Loucy (cell line): Measurements from ENCODE around the gene ADGRL3.

ENCODE experiments used
- H2AFZ ChIP-seq: fragments of 200-600 bp; sonication (generic); 2 replicates; pipeline ENCODE4 v1.6.0; 2016; ENCODE audit warnings: antibody characterized with exemption, mild to moderate bottlenecking, low read length, moderate library complexity
- H3F3A ChIP-seq: fragments of 200-600 bp; 2 replicates; pipeline ENCODE4 v1.6.0; 2016; ENCODE audit warnings: antibody characterized with exemption, low read depth, mild to moderate bottlenecking
- H3K27me3 ChIP-seq: fragments of 200-600 bp; sonication (generic); 2 replicates; pipeline ENCODE4 v1.6.1; 2014; ENCODE audit warnings: low read length, mild to moderate bottlenecking; ENCODE audit not compliant: insufficient read depth, poor library complexity, severe bottlenecking
- H3K36me3 ChIP-seq: fragments of 200-600 bp; sonication (generic); 2 replicates; pipeline ENCODE4 v1.6.1; 2016; ENCODE audit warnings: low read length; ENCODE audit not compliant: insufficient read depth
- H3K4me1 ChIP-seq: fragments of 200-600 bp; sonication (generic); 2 replicates; pipeline ENCODE4 v1.5.1; 2014; ENCODE audit warnings: low read length, mild to moderate bottlenecking; ENCODE audit not compliant: insufficient read depth, poor library complexity, severe bottlenecking
- H3K4me2 ChIP-seq: fragments of 200-600 bp; sonication (generic); 2 replicates; pipeline ENCODE4 v1.6.0; 2014; ENCODE audit warnings: antibody characterized with exemption, low read length, low read depth, mild to moderate bottlenecking; ENCODE audit not compliant: poor library complexity, severe bottlenecking
- H3K4me3 ChIP-seq: fragments of 200-600 bp; sonication (generic); 2 replicates; pipeline ENCODE4 v1.5.1; 2014; ENCODE audit warnings: low read length, mild to moderate bottlenecking, mixed read lengths; ENCODE audit not compliant: poor library complexity, severe bottlenecking
- H3K79me2 ChIP-seq: fragments of 200-600 bp; sonication (generic); 2 replicates; pipeline ENCODE4 v1.6.1; 2014; ENCODE audit warnings: low read length; ENCODE audit not compliant: insufficient read depth
- H3K9ac ChIP-seq: fragments of 200-600 bp; sonication (generic); 2 replicates; pipeline ENCODE4 v1.6.0; 2014; ENCODE audit warnings: mild to moderate bottlenecking, low read depth, low read length, moderate library complexity; ENCODE audit not compliant: poor library complexity, severe bottlenecking
- H3K9me2 ChIP-seq: fragments of 200-600 bp; sonication (generic); replicated peaks from 2 replicates; pipeline ENCODE4 v1.6.1; 2016; ENCODE audit warnings: low read depth, low read length, mixed read lengths
- H3K9me3 ChIP-seq: fragments of 200-600 bp; sonication (generic); 2 replicates; pipeline ENCODE4 v1.6.1; 2014; ENCODE audit warnings: mild to moderate bottlenecking, antibody characterized with exemption, low read length, low read depth; ENCODE audit not compliant: insufficient read depth
- H4K20me1 ChIP-seq: fragments of 200-600 bp; sonication (generic); 2 replicates; pipeline ENCODE4 v1.6.0; 2014; ENCODE audit warnings: antibody characterized with exemption, low read length, mild to moderate bottlenecking; ENCODE audit not compliant: insufficient read depth, poor library complexity, severe bottlenecking
- CTCF ChIP-seq: fragments of 200-600 bp; sonication (generic); conservative IDR thresholded peaks from 2 replicates; pipeline ENCODE4 v1.5.1; 2014; ENCODE audit warnings: mild to moderate bottlenecking, antibody characterized with exemption, low read length
- EZH2phosphoT487 ChIP-seq: fragments of 200-600 bp; IDR thresholded peaks from 2 replicates; pipeline ENCODE4 v1.6.1; 2018; ENCODE audit warnings: antibody characterized with exemption, mild to moderate bottlenecking, moderate library complexity, borderline replicate concordance

Gene ADGRL3

GRCh38 chr4:62023633-62024032 is 823.5 kb downstream of the ADGRL3 start:
- no peak overlapping the region for H3K4me2 ChIP-seq
- H3K4me3 ChIP-seq = no peak overlapping the region
- no peaks in the 10 kb centered on the region for H3K79me2 ChIP-seq
- H3K9me2 ChIP-seq = no peaks in the 10 kb centered on the region
- H4K20me1 ChIP-seq = no peaks in the 10 kb centered on the region
- TF ChIP-seq CTCF (no peak), EZH2phosphoT487 (no peak)
- no peaks in the 10 kb centered on the region for H3K4me1 ChIP-seq
- no peak overlapping the region for H2AFZ ChIP-seq
- no peak overlapping the region for H3K9ac ChIP-seq
- no peaks in the 10 kb centered on the region for H3K27me3 ChIP-seq
- H3K9me3 ChIP-seq = no peaks in the 10 kb centered on the region
- no peaks in the 10 kb centered on the region for H3F3A ChIP-seq
- H3K36me3 ChIP-seq = no peaks in the 10 kb centered on the region

DNA sequence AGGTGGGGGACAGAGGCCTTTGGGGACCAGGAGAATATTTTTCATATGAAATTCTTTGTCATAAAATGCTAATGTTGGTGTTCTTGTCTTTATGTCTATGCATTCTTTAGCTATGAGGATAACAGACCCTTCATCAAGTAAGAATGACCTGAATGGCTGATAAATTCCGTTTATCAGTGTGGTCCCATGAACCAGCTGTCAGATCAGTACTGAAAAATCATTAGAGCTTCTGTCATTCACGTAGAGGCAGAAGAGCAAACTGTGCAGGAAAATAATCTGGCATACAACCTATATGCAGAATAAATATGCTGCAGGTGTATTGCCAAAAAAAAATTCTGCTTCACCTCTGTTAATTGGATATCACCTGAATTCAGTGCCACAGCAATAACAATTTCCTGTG is 828.6 kb downstream of the ADGRL3 start:
- Histone ChIP-seq H2AFZ (no peak overlapping the region), H3K4me1 (no peaks in the 10 kb centered on the region), H3K79me2 (no peaks in the 10 kb centered on the region), H3K4me2 (no peak overlapping the region), H3F3A (no peaks in the 10 kb centered on the region), H4K20me1 (no peaks in the 10 kb centered on the region), H3K9me3 (no peaks in the 10 kb centered on the region), H3K27me3 (no peaks in the 10 kb centered on the region), H3K36me3 (no peaks in the 10 kb centered on the region), H3K9ac (no peak overlapping the region), H3K4me3 (no peak overlapping the region), H3K9me2 (no peaks in the 10 kb centered on the region)
- no peak for TF ChIP-seq EZH2phosphoT487
- no peak for TF ChIP-seq CTCF

- H4K20me1 ChIP-seq = no peaks in the 10 kb centered on the region
- H3F3A ChIP-seq = no peaks in the 10 kb centered on the region
- no peaks in the 10 kb centered on the region for H3K4me1 ChIP-seq
- no peak overlapping the region for H3K4me3 ChIP-seq
- H3K36me3 ChIP-seq = no peaks in the 10 kb centered on the region
- no peak for TF ChIP-seq EZH2phosphoT487
- no peak for TF ChIP-seq CTCF
- H3K27me3 ChIP-seq = no peaks in the 10 kb centered on the region
- H3K9me3 ChIP-seq = no peaks in the 10 kb centered on the region
- H2AFZ ChIP-seq = no peak overlapping the region
- no peak overlapping the region for H3K4me2 ChIP-seq
- no peaks in the 10 kb centered on the region for H3K79me2 ChIP-seq
- no peaks in the 10 kb centered on the region for H3K9me2 ChIP-seq
- no peak overlapping the region for H3K9ac ChIP-seq
Measured at GRCh38 chr4:62030958-62031357, 830.8 kb downstream of the ADGRL3 start.
